ENCODE measurements around the gene BEAN1.

The BEAN1 gene

GRCh38 chr16:66395806-66396555, 31.1 kb upstream of the BEAN1 start:
- no peak for DNase-seq

- no peak for DNase-seq
These were observed 29.2 kb upstream of the BEAN1 start for GRCh38 chr16:66397736-66398433.

GRCh38 chr16:66399031-66399430, 28.1 kb upstream of the BEAN1 start:
- no peak for DNase-seq

GRCh38 chr16:66399930-66400329, 27.2 kb upstream of the BEAN1 start:
- DNase-seq = peak; percentile 51

GRCh38 chr16:66400503-66401380, 26.4 kb upstream of the BEAN1 start:
- DNase-seq = no peak

GRCh38 chr16:66401610-66402009, 25.5 kb upstream of the BEAN1 start:
- no peak for DNase-seq

- DNase-seq = no peak
These were observed 24.9 kb upstream of the BEAN1 start for GRCh38 chr16:66402166-66402565.

GRCh38 chr16:66402591-66403230, 24.4 kb upstream of the BEAN1 start:
- DNase-seq = no peak

GRCh38 chr16:66403531-66404145, 23.5 kb upstream of the BEAN1 start:
- no peak for DNase-seq

- DNase-seq = no peak
These were observed 21.9 kb upstream of the BEAN1 start for GRCh38 chr16:66405057-66405783.

- DNase-seq = peak; percentile 57
These were observed 20.4 kb upstream of the BEAN1 start for GRCh38 chr16:66406534-66407221.

- DNase-seq = peak; percentile 47
These were observed 18.7 kb upstream of the BEAN1 start for GRCh38 chr16:66408163-66409048.

- DNase-seq = peak; percentile 77
These were observed 17.9 kb upstream of the BEAN1 start for GRCh38 chr16:66409156-66409555.

- DNase-seq = no peak
These were observed 14.9 kb upstream of the BEAN1 start for GRCh38 chr16:66412182-66412581.

- DNase-seq = peak; percentile 81
These were observed 12.2 kb upstream of the BEAN1 start for GRCh38 chr16:66414891-66415290.

GRCh38 chr16:66416136-66416535, 11.0 kb upstream of the BEAN1 start:
- no peak for DNase-seq

- DNase-seq = peak; percentile 80
These were observed 10.0 kb upstream of the BEAN1 start for GRCh38 chr16:66416939-66417700.

- DNase-seq = no peak
These were observed 8.7 kb upstream of the BEAN1 start for GRCh38 chr16:66418165-66418962.
